ENCODE results near the gene LCN15.
A peak's percentile ranks its signal among the peaks of the same experiment; 100 is the strongest.
"Not testable (repeated sequence)": the region's sequence is repeated elsewhere in the genome, so short reads cannot be mapped to it uniquely, and the experiment has no call there.

Gene LCN15

DNA sequence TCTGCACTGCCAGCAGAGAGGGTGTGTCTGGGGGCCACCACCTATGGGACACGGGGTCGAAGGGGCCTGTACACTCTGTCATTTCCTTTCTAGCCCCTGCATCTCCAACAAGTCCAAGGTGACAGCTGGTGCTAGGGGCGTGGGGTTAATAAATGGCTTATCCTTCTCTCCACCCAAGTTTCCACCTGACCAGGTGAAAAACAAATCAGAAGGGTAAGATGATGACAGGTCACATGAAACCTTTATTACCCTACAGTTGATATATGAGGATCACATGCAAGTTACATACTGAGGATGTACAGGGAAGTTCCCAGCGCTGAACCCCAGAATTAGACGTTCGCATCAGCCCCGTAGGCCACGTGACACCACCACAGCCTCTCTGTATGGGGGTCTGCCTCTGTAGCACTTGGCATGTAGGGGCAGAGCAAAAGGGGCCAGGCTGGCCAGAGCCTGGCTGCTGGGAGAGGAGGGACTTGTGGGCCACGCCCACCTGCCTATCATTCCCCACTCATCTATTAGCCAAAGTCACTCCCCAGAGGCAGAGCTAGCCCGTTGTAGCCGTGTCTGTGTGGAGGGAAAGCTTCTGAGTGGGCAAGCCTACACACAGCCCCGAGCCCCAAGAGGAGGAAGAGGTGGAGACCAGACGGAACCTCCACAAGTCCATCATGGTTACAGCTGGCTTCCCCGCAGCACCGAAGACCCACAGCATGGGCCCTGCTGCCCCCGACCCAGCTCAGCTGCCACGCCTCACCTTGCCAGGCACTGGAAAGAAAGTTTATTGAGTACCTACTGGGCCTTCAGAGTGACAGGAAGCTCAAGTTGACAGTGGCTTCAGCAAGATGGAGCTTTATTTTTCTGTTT, 29.0 kb upstream of the LCN15 start:
- DNase-seq = no peak

DNA sequence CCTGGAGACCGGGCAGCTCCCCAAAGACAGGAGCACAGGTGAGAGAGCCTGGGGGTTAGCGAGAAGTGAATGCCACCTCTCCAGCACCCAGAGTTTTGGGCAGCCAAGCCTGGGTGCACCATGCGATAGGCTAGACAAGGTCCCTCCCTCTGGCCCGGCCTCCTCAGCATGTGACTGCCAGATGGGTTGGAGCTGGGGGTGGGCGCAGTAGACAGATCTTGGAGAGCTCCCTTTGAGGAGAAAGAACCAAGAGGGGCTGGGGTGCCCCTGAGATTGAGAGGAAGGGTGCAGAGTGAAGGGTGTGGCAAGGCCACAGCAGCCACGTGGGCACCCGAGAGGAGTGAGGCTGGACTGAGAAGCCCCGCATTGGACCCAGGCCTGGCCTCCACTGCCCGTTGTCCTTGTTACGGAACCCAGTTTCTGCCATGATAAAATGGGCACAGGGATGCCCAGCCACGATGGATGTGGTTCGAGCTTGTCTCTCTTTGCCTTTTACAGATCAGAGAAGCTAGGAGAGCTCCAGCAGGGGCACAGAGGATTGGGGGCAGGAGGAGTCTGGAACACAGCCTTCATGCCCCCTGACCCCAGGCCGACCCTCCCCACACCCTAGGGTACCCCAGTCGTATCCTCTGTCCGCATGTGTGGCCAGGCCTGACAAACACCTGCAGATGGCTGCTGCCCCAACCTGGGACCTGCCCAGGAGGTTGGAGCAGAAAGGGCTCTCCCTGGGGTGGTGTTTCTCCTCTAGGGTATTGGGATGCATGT, 28.2 kb upstream of the LCN15 start:
- DNase-seq = no peak

DNA sequence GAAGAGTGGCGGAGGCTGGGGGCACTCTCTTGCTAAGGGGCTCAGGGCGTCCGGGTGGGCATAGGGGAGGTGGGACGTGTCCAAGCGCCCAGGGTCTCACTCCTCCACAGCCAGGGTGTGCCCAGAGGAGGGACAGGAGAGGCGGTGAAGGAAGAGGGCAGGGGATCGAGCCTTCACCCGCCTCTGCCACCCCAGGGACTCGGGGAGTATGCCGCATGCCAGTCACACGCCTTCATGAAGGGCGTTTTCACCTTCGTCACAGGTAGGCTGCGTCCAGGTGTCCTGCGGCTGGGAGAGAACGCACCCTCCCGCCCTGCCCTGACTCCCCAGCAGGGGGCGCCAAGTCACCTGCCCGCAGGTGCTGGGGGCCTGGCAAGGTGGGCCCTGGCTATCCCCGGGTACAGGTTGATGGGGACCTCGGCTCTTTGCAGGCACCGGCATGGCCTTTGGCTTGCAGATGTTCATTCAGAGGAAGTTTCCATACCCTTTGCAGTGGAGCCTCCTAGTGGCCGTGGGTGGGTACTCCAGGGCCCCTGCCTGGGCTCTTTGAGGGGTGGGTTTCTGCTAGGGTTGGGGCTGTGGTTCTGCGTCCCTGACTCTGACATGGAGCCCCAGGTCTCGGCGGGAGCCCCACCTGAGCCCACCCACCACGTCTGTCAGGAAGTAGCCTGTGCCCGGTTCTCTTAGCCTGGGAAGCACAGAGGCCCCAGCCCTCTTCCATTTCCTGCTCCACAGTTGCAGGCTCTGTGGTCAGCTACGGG, 27.4 kb upstream of the LCN15 start:
- DNase-seq = peak; percentile 51

DNA sequence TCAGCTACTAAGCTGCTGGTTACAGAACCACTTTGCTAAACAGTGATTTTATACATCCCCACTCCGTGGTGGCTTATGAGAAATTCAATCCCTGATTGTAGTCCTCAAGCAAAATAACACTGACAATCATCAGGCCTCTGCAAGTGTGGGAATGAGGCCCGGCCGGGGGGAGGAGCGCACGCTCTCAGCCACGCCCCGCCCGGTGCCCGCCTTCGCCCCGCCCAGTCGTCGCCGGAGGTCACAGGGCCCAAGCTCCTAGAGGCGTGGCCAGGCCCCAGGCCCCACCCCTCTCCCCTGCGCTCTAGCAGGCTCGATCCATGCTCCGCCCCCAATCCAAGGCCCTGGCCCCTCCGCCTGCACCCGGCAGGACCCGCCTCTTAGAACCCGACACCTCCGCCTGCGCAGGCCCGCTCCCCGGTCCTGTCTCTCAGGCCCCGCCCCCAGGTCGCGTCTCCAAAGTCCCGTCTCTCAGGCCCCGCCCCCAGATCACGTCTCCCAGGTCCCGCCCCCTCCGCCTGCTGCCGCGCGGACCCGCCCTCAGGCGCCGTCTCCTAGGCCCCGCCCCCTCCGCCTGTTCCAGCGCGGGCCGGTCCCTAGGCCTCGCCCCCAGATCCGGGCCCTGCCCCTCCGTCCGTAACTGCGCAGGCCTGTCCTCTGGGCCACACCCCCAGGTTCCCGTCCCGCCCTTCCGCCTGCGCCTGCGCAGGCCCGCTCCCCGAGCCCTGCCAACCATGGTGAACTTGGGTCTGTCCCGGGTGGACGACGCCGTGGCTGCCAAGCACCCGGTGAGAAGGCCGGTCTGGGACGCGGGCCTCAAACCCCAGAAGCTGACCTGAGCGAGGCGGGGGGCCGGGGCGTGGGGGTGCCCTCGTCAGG, 26.6 kb upstream of the LCN15 start, which contains the start of gene TMEM141:
TMEM141 (plus strand) TSS at position 705 of the 876 bp plus-strand sequence; CDS start at position 732, 27 bp downstream.
- DNase-seq = peak; percentile 99

DNA sequence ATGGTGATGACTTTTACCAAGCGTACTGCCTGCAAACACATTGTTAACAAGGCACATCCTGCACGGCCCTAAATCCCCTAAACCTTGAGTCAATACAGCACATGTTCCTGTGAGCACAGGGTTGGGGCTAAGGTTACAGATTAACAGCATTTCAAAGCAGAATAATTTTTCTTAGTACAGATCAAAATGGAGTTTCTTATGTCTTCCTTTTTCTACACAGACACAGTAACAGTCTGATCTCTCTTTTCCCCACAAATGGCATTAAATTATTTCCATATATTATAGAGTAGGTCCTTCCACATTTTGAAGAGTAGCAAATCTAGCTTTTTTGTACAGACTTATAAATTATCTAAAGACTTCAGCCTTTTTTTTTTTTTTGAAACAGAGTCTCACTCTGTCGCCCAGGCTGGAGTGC, 25.2 kb upstream of the LCN15 start:
- DNase-seq = no peak

DNA sequence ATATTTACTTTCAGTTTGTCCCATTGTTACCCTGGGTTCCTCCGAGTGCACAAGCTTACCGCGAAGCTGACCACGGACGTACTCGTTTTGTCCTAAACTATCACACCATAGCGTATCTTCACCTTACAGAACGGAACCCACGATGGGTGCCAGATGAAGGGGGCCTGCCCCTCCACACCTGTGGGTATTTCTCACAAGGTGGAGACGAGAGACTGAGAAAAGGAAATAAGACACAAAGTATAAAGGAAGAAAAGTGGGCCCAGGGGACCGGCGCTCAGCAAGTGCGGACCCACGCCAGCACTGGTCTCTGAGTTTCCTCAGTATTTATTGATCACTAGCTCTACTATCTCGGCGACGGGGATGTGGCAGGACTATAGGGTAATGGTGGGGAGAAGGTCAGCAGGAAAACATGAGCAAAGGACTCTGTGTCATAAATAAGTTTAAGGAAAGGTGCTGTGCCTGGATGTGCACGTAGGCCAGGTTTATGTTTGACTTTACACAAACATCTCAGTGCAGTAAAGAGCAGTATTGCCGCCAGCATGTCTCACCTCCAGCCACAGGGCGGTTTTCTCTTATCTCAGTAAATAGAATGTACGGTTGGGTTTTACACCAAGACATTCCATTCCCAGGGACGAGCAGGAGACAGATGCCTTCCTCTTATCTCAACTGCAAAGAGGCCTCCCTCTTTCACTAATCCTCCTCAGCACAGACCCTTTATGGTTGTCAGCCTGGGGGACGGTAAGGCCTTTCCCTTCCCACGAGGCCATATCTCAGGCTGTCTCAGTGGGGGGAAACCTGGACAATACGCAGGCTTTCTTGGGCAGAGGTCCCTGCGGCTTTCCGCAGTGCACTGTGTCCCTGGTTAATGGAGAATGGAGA, 24.6 kb upstream of the LCN15 start:
- DNase-seq = not testable (repeated sequence)

DNA sequence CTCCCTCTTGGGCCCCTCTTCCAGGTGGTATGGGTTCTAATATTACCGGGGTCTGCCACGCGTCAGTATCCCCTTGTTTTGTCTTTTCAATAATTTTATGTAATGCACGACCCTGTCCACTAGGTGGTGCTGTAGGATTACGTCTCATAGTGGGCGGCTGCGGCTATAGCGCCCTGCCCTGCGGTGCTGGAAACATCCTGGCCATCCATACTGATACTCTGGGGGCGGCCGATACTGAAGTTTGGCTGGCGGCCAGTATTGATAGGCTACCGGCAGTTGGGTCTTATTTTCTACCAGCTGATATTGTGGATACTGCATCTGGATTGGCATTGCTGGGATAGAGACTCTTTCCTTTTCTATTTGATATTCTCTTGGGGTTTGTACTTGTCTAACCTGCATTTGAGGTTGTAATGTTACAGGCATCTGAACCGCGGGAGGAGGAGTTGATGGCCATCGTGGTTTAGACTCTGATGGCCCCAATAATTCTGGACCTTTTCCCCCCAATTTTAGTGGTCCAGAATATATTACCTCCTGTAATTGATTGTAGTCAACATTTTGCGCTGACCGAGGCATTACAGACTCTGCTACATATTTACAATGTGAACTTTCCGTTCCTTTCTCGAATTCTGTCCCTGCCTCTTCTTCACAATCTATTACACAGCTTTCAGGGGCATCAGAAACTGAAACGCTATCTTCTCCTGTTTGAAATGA, 23.5 kb upstream of the LCN15 start:
- peak; percentile 62 for DNase-seq

DNA sequence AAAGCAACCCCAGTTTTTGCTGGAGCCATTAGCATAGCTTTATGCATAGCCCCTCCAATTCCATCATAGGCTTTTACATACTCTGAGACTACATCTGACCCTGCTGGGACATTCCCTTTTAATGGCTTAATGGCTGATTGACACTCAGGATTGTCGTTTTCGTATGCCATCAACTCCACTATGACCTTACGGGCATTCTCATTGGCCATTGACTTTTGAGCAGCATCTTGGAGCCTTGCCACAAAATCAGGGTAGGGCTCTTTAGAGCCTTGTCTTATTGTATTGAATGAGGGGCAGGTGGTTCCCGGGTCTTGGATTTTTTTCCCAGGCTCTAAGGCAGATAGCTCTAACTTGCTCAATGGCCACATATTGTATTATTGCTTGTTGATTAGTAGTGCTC, 22.7 kb upstream of the LCN15 start:
- DNase-seq = not testable (repeated sequence)

DNA sequence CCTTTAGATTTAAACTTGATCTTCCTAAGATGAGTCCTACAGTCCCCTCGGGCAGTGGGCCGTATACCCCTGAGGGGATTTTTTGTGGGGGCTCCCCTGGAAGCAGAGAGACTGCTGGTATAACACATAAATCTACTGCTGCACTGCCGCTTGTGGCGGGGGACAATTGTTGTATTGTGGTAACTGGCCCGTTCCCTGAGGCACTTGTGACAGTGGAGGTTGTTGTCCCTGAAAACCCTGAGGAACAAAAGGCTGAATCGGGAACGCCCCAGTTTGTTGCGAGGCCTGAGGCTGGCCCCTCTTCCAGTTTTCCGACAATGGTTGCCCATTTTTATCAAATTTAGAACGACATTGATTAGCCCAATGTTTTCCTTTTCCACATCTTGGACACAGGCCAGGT, 22.1 kb upstream of the LCN15 start:
- no peak for DNase-seq

DNA sequence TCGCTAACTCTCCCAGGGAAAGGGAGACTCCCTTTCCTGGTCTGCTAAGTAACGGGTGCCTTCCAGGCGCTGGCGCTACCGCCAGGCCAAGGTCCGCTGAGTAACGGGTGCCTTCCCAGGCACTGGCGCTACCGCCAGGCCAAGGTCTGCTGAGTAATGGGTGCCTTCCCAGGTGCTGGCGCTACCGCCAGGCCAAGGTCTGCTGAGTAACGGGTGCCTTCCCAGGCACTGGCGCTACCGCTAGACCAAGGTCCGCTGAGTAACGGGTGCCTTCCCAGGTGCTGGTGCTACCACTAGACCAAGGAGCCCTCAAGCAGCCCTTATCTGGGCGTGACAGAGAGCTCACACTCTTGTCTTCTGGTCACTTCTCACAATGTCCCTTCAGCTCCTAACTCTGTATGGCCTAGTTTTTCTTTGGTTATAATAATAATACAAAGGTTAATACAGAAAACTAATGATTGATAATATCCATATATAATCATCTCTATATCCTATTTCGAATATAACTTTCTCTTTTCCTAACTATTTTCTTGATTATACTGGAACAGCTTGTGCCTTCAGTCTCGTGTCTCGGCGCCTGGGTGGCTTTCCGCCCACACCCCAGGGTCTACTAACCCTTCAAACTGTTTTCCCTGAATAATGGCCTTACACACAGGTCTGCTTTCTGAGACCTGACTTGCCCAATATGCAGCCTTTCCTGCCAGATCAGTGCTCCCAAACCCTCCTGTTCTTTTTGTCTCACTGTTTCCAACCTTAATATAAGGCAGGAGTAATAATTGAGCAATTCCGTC, 21.4 kb upstream of the LCN15 start:
- not testable (repeated sequence) for DNase-seq

DNA sequence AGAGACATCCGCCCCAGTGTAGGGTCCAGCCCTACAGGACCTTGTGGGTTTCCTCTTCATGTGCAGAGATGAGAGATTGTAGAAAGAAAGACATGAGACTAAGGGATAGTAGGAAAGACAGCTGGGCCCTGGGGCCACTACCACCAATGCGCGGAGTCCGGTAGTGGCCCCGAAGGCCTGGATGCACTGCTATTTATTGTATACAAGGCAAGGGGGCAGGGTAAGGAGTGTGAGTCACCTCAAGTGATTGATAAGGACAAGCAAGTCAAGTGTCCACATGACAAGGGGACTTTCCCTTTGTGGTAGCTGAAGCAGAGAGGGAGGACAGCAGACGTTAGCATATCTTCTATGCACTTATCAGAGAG, 20.7 kb upstream of the LCN15 start:
- no peak for DNase-seq

DNA sequence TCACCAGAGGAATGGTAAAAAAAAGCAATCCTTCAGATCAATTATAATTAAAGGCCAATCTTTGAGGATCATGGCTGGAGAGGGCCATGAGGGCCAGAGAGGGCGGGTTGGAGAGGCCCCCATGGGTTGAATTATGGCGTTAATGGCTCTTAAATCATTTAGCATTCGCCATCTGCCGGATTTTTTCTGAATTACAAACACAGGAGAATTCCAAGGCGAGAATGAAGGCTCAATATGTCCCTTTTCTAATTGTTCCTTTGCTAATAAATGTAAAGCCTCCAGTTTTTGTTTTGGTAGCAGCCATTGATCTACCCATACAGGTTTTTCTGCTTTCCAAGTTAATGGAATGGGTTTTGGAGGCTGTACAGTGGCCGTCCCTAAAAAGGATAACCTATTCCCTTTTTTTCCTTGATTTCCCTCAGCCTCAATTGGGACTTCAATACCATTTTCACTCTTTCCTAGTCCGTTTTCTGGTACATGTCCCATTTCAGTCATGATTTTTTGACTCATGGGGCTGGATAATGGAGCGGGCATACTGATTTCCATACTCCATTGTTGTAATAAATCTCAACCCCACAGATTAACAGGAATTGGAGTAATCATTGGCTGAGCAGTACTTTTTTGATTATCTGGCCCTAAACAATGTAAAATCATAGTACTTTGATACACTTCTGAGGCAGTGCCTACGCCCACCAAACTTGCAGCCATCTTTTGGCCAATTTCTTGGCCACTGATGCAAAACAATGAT, 20.1 kb upstream of the LCN15 start:
- DNase-seq = no peak

DNA sequence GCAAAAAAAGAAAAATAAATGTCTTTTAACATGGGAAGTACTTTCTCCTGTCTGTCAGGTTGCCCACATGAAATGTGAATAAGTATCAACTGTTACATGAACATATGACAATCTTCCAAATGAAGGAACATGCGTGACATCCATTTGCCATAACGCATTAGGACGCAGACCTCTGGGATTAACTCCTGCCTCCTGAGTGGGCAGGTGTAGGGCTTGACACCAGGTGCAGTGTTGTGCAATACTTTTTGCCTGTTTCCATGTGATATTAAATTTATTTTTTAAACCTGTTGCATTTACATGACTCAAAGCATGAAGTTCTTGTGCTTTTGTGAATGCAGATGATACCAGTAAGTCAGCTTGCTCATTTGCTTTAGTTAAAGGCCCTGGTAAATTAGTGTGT, 18.1 kb upstream of the LCN15 start:
- no peak for DNase-seq

DNA sequence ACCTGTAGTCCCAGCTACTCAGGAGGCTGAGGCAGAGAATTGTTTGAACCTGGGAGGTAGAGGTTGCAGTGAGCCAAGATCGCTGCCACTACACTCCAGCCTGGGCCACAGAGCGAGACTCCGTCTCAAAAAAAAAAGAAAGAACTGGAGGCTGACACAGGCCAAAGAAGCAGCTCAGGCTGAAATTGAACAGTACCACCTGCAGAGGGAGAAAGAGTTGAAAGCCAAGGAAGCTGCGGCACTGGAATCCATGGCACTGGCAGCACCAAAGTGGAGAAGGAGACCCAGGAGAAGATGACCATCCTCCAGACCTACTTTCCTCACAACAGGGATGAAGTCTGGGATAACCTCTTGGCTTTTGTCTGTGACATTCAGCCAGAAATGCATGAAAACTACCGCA, 15.5 kb upstream of the LCN15 start:
- no peak for DNase-seq

DNA sequence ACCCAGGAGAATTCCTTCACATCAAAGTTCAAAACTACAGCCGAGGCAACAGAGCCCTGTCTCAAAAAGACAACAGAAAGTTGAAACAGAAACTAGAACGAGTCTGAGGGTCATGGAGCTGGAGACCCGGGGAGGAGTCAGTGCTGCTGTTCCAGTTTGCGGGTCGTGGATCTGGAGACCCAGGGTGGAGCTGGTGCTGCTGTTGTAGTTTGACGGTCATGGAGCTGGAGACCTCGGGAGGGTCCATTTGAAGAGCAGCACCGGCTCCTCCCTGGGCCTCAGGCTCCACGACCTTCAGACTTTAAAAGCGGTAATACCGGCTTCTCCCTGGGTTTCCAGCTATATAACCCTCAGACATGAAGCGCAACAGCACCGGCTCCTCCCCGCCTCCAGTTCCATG, 13.0 kb upstream of the LCN15 start:
- no peak for DNase-seq

DNA sequence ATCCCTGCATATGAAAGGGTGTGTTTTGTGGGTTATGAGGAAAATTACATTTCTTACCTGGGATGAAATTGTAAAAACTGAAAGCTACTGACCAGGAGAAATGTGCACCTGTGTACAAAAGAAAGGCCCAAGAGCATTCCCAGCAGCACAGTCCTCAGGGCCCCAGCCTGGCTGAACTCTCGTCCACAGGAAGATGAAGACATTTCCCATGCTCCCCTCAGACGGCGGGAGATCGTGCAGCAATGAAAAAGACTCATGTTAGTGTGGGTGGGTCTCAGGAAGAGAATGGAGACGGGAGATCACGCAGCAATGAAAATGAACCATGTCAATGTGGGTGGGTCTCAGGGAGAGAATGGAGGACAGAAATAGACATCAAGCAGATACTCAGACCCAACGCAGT, 12.6 kb upstream of the LCN15 start:
- no peak for DNase-seq

DNA sequence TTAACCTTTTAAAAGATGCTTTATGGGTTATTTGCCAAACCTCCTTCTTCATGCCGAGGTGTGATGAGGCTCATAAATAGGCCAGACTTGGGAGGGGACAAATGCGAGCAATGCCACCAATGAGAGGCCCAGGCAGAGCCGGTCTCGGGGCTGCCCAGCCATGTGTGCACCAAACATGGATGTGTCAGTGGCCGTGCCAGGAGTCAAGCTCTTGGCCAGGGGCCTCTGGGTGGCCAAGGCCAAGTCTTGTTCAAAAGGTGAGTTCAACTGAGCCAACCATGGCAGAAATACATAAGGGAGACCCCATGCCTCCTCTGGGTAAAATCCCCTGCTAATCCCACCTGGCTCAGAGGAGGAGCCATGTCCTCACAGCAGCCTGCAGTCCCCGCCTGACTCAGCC, 10.9 kb upstream of the LCN15 start:
- DNase-seq = no peak

DNA sequence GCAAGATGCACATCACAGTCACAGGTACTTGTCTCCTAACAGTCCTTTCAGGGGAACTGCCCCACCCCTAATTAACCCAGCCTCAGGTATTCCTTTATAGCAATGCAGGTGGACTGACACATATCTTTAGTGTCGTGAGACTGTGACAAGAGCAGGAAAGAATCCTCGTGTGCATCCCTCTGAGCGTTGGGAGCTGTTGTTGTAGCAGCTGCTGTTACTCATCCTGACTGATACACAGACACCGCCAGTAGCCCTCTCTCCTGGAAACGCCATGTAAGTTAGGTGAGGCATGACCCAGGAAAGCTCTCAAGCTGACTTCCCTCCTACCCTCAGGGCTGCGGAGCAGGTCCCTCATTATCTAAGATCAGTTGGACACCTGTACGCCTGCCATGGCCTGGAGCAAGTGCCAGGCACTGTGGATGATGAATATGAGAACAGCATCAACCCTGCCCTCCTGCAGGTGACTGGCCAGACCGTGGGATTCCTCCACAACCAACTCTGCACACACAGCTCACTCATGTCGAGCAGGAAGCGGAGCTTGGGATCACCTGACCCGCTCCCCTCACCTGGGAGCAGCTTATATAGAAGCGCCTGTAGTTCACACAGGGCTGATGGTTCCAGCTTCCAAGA, 10.2 kb upstream of the LCN15 start:
- no peak for DNase-seq

Data from activated T-cell treated with anti-CD3 and anti-CD28 coated beads for 4 hours (primary cell).